Keratinocyte (primary cell): ENCODE data around the gene ABCC4. TPM values are rescaled to one million over a fixed set of nuclear protein-coding genes. Genes with fewer than 3 reads are reported as not detected.

Source experiments
- DNase-seq: peaks from one replicate; pipeline ENCODE4 v3.0.0-alpha.2; 2011; ENCODE audit warnings: low read depth, missing footprints, low spot score
- FAIRE-seq: peaks from 2 replicates; lab custom pipeline; 2011; peaks lifted over from hg19 to GRCh38; lab: Jason Lieb, UNC
- H2AFZ ChIP-seq: 2 replicates; pipeline ENCODE4 v1.6.0; 2012; ENCODE audit warnings: low read length, control low read depth, inconsistent platforms; ENCODE audit not compliant: control insufficient read depth
- H3K27ac ChIP-seq: 2 replicates; pipeline ENCODE4 v1.5.1; 2011; ENCODE audit warnings: low read length; ENCODE audit not compliant: control insufficient read depth, insufficient read depth
- H3K27me3 ChIP-seq: 3 replicates; pipeline ENCODE4 v1.6.0; 2011; ENCODE audit warnings: low read length; ENCODE audit not compliant: control insufficient read depth, insufficient read depth; ENCODE audit errors: extremely low read depth
- H3K36me3 ChIP-seq, 2 experiments: 2 replicates in 1 of 2; 3 replicates in 1 of 2; pipeline ENCODE4 v1.5.1; 2011; ENCODE audit warnings: low read length in 2 of 2, mild to moderate bottlenecking in 1 of 2; ENCODE audit not compliant: control insufficient read depth in 2 of 2, insufficient read depth in 2 of 2; ENCODE audit errors: extremely low read depth in 1 of 2
- H3K4me1 ChIP-seq: 3 replicates; pipeline ENCODE4 v1.5.1; 2011; ENCODE audit warnings: low read length; ENCODE audit not compliant: control insufficient read depth, insufficient read depth; ENCODE audit errors: extremely low read depth
- H3K4me2 ChIP-seq: 3 replicates; pipeline ENCODE4 v1.6.0; 2011; ENCODE audit warnings: low read depth, low read length; ENCODE audit not compliant: control insufficient read depth, insufficient read depth; ENCODE audit errors: extremely low read depth
- H3K4me3 ChIP-seq, 3 experiments: fragments of 200-600 bp in 1 of 3; sonication (generic) in 1 of 3; 2 replicates in 2 of 3; 3 replicates in 1 of 3; pipeline ENCODE4 v1.5.1; 2011 to 2016; ENCODE audit warnings: low read length in 3 of 3, mild to moderate bottlenecking in 3 of 3, control low read depth in 2 of 3, inconsistent platforms in 1 of 3, low read depth in 1 of 3, mixed read lengths in 1 of 3, mixed run types in 1 of 3, moderate library complexity in 1 of 3; ENCODE audit not compliant: control insufficient read depth in 2 of 3, insufficient read depth in 2 of 3; ENCODE audit errors: extremely low read depth in 1 of 3
- H3K79me2 ChIP-seq: 2 replicates; pipeline ENCODE4 v1.6.0; 2012; ENCODE audit warnings: low read length; ENCODE audit not compliant: control insufficient read depth, insufficient read depth
- H3K9ac ChIP-seq: 3 replicates; pipeline ENCODE4 v1.6.0; 2011; ENCODE audit warnings: low read length; ENCODE audit not compliant: control insufficient read depth, insufficient read depth; ENCODE audit errors: extremely low read depth
- H3K9me1 ChIP-seq: 3 replicates; pipeline ENCODE4 v1.6.0; 2011; ENCODE audit warnings: low read length; ENCODE audit not compliant: control insufficient read depth, insufficient read depth; ENCODE audit errors: extremely low read depth
- H3K9me3 ChIP-seq: 2 replicates; pipeline ENCODE4 v1.5.1; 2012; ENCODE audit warnings: low read depth, low read length; ENCODE audit not compliant: control insufficient read depth
- H4K20me1 ChIP-seq: 3 replicates; pipeline ENCODE4 v1.6.0; 2011; ENCODE audit warnings: low read length; ENCODE audit not compliant: control insufficient read depth, insufficient read depth; ENCODE audit errors: extremely low read depth
- CTCF ChIP-seq, 3 experiments: IDR thresholded peaks in 1 of 3; conservative IDR thresholded peaks in 1 of 3; optimal IDR thresholded peaks in 1 of 3; 2 replicates in 2 of 3; 3 replicates in 1 of 3; pipeline versions ENCODE3 to v1.5.1; 2011; ENCODE audit warnings: low read length in 3 of 3, mild to moderate bottlenecking in 3 of 3, moderate library complexity in 2 of 3, control low read depth in 1 of 3, inconsistent platforms in 1 of 3; ENCODE audit not compliant: insufficient read depth in 2 of 3; ENCODE audit errors: extremely low read depth in 1 of 3
- EZH2 ChIP-seq: IDR thresholded peaks from one replicate; pipeline ENCODE4 v1.6.1; 2012; ENCODE audit warnings: inconsistent platforms, mild to moderate bottlenecking, low read length, moderate library complexity
- dilution Hi-C: fragments of 300-500 bp; cut with MboI; formaldehyde crosslinking; loops from one replicate; pipeline ENCODE4 v1.7.0; 2020; ENCODE audit warnings: low sequenced_read_pairs; ENCODE audit not compliant: extremely low pct_ligation_motif_present
- polyA plus RNA-seq, 5 experiments: library from polyadenylated mRNA; depleted of rRNA in 3 of 5; stranded (reverse) in 3 of 5; stranded (forward) in 1 of 5; unstranded in 1 of 5; fragments of >200 nt; gene quantifications; 1 replicate in 1 of 5; 2 replicates in 3 of 5; 3 replicates in 1 of 5; pipeline versions ENCODE4 v1.2.1 to v1.2.3, GENCODE V29; 2011 to 2012; ENCODE audit warnings: missing spikeins in 2 of 5, low read depth in 1 of 5, low replicate concordance in 1 of 5

The ABCC4 gene
- polyA plus RNA-seq, 1 donor (not counting 4 experiments of a cell fraction or from before 2014, with no cell fraction given): 13.8 TPM

DNA sequence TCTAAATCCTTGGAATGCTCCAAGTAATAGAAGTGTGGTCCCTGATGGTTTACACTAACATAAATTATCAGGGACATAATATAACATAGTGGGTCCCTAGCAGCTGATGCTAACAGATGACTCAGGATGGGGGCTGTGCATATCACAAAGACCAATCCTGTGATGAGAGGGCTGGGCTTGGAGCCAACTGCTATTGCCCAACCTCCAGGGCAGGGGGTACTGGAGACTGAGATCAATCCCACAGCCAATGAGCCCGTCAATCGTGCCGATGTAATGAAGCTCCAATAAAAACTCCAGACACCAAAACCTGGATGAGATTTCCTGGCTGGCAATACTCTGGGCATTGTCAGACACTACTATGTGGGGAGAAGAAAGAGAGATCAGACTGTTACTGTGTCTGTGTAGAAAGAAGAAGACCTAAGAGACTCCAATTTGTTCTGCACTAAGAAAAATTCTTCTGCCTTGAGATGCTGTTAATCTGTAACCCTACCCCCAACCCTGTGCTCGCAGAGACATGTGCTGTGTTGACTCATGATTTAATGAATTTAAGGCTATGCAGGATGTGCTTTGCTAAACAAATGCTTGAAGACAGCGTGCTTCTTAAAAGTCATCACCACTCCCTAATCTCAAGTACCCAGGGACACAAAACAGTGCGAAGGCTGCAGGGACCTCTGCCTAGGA, 33.4 kb downstream of the ABCC4 start:
- dilution Hi-C loops: no loop called here
- Histone ChIP-seq H3K4me1 (peaks cover 27% of the 10 kb centered on the region), H2AFZ (no peak overlapping the region), H3K27ac (peak overlapping the region; percentile 62), H3K4me2 (peak overlapping the region; percentile 64), H3K36me3 (no peaks in the 10 kb centered on the region), H3K4me3 (no peak overlapping the region), H3K9me3 (no peaks in the 10 kb centered on the region), H4K20me1 (no peaks in the 10 kb centered on the region), H3K79me2 (peaks cover 9% of the 10 kb centered on the region), H3K9me1 (no peaks in the 10 kb centered on the region), H3K9ac (peak overlapping the region; percentile 44), H3K27me3 (no peaks in the 10 kb centered on the region)
- peak; percentile 61 for DNase-seq
- TF ChIP-seq EZH2 (no peak), CTCF (optimal IDR thresholded peaks at IDR 0.05 in 1 of 3, IDR thresholded peaks at IDR 0.05 in 1 of 3, conservative IDR thresholded peaks at IDR 0.05 in 1 of 3; ENCODE audit: extremely low read depth in 1 of 3, insufficient read depth in 2 of 3, low read length in 3 of 3) (no peak)
- peak; percentile 73 for FAIRE-seq

DNA sequence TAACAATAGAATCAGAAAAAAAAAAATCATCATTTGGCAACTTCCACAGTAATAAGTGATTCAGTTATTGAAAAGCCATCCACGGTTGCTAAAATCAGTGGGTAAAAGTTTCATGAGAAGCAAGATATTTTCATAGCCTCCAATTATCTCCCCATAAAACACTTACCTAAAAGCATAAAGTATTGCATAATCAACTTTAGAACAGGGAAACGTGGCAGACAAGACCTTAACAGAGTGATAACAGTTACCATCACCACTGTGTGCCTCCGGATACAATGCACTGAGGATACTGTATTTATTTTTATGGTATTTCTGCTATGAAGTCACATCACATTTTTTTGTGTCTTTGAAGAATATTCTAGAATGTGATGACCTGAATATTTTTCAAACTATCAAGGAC, 37.0 kb downstream of the ABCC4 start:
- H3K36me3 ChIP-seq: peaks cover 0 to 3% of the 10 kb centered on the region in 2 experiments
- dilution Hi-C loops: no loop called here
- H4K20me1 ChIP-seq: no peaks in the 10 kb centered on the region
- FAIRE-seq (no peak), DNase-seq (no peak)
- H3K4me3 ChIP-seq: no peak overlapping the region
- H3K4me2 ChIP-seq: no peak overlapping the region
- H3K9me1 ChIP-seq: no peaks in the 10 kb centered on the region
- H3K27me3 ChIP-seq: no peaks in the 10 kb centered on the region
- H3K27ac ChIP-seq: no peak overlapping the region
- peaks cover 4% of the 10 kb centered on the region for H3K79me2 ChIP-seq
- no peak overlapping the region for H3K9ac ChIP-seq
- H3K4me1 ChIP-seq: peaks cover 19% of the 10 kb centered on the region
- H3K9me3 ChIP-seq: no peaks in the 10 kb centered on the region
- TF ChIP-seq CTCF (optimal IDR thresholded peaks at IDR 0.05 in 1 of 3, IDR thresholded peaks at IDR 0.05 in 1 of 3, conservative IDR thresholded peaks at IDR 0.05 in 1 of 3; ENCODE audit: extremely low read depth in 1 of 3, insufficient read depth in 2 of 3, low read length in 3 of 3): no peak
- TF ChIP-seq EZH2: no peak
- H2AFZ ChIP-seq: no peak overlapping the region
